Cardiac septum (tissue), 1 donor: ENCODE results near the gene DAPK1. TPM values are rescaled to one million over a fixed set of nuclear protein-coding genes. Genes with fewer than 3 reads are reported as not detected.

Source experiments
- DNase-seq: peaks from one replicate; pipeline ENCODE4 v3.0.0-alpha.2; 2020; ENCODE audit warnings: low spot score
- intact Hi-C: fragments of 100-400 bp; cut with DNase I; formaldehyde crosslinking; loops from one replicate; pipeline ENCODE4 v1.14.0; 2022
- total RNA-seq: library from RNA; stranded (reverse); fragmentation: NEBNext Ultra II Directional; extraction: Animal tissue kit (Norgen Biotek cat#: 25700); gene quantifications from one replicate; pipeline ENCODE4 v1.2.1, GENCODE V29; 2021
- donor health status: DM: no; HTN: no; CAD: no.

Gene DAPK1
- total RNA-seq, 1 donor from 2014 or later: 2.9 TPM

- no peak for DNase-seq
- intact Hi-C loops: no loop called here
Measured at GRCh38 chr9:87602933-87603643, 105.4 kb downstream of the DAPK1 start.

- intact Hi-C loops: no loop called here
- DNase-seq: no peak
Measured at GRCh38 chr9:87603854-87604490, 106.3 kb downstream of the DAPK1 start.

GRCh38 chr9:87604886-87605588 is 107.4 kb downstream of the DAPK1 start:
- no peak for DNase-seq
- intact Hi-C loops: no loop called here

- no peak for DNase-seq
- intact Hi-C loops: no loop called here
Measured at GRCh38 chr9:87605676-87606075, 108.0 kb downstream of the DAPK1 start.

GRCh38 chr9:87606841-87607521 is 109.3 kb downstream of the DAPK1 start:
- intact Hi-C loops: no loop called here
- no peak for DNase-seq

GRCh38 chr9:87607859-87608258 is 110.2 kb downstream of the DAPK1 start:
- DNase-seq: no peak
- intact Hi-C loops: no loop called here

GRCh38 chr9:87609002-87609401 is 111.3 kb downstream of the DAPK1 start:
- no peak for DNase-seq
- intact Hi-C loops: no loop called here

GRCh38 chr9:87609486-87609885 is 111.8 kb downstream of the DAPK1 start:
- intact Hi-C loops: no loop called here
- DNase-seq: no peak

GRCh38 chr9:87610200-87611155 is 112.8 kb downstream of the DAPK1 start:
- DNase-seq: no peak
- intact Hi-C loops: no loop called here

GRCh38 chr9:87611776-87612175 is 114.1 kb downstream of the DAPK1 start:
- DNase-seq: no peak
- intact Hi-C loops: no loop called here

GRCh38 chr9:87612536-87612935 is 114.9 kb downstream of the DAPK1 start:
- intact Hi-C loops: no loop called here
- DNase-seq: no peak

GRCh38 chr9:87613265-87614111 is 115.8 kb downstream of the DAPK1 start:
- intact Hi-C loops: no loop called here
- no peak for DNase-seq

- intact Hi-C loops: no loop called here
- no peak for DNase-seq
Measured at GRCh38 chr9:87614397-87614796, 116.7 kb downstream of the DAPK1 start.

GRCh38 chr9:87615136-87615535 is 117.5 kb downstream of the DAPK1 start:
- intact Hi-C loops: no loop called here

GRCh38 chr9:87615547-87616148 is 118.0 kb downstream of the DAPK1 start:
- intact Hi-C loops: no loop called here
- no peak for DNase-seq

More at GRCh38 chr9:87615136-87615535, 117.5 kb downstream of the DAPK1 start:
- DNase-seq: no peak

- intact Hi-C loops: no loop called here
- no peak for DNase-seq
Measured at GRCh38 chr9:87618226-87618625, 120.6 kb downstream of the DAPK1 start.

- intact Hi-C loops: no loop called here
- DNase-seq: no peak
Measured at GRCh38 chr9:87618931-87619330, 121.3 kb downstream of the DAPK1 start.

GRCh38 chr9:87619346-87619745 is 121.7 kb downstream of the DAPK1 start:
- no peak for DNase-seq
- intact Hi-C loops: no loop called here
